Aortic smooth muscle cell (primary cell): Measurements from ENCODE around the gene ELAPOR1. TPM values are rescaled to one million over a fixed set of nuclear protein-coding genes. Genes with fewer than 3 reads are reported as not detected.

ENCODE experiments used
- total RNA-seq: library from RNA; depleted of rRNA; stranded (reverse); fragments of >200 nt; gene quantifications from 2 replicates; pipeline ENCODE4 v1.2.3, GENCODE V29; 2014

The ELAPOR1 gene, protein sequence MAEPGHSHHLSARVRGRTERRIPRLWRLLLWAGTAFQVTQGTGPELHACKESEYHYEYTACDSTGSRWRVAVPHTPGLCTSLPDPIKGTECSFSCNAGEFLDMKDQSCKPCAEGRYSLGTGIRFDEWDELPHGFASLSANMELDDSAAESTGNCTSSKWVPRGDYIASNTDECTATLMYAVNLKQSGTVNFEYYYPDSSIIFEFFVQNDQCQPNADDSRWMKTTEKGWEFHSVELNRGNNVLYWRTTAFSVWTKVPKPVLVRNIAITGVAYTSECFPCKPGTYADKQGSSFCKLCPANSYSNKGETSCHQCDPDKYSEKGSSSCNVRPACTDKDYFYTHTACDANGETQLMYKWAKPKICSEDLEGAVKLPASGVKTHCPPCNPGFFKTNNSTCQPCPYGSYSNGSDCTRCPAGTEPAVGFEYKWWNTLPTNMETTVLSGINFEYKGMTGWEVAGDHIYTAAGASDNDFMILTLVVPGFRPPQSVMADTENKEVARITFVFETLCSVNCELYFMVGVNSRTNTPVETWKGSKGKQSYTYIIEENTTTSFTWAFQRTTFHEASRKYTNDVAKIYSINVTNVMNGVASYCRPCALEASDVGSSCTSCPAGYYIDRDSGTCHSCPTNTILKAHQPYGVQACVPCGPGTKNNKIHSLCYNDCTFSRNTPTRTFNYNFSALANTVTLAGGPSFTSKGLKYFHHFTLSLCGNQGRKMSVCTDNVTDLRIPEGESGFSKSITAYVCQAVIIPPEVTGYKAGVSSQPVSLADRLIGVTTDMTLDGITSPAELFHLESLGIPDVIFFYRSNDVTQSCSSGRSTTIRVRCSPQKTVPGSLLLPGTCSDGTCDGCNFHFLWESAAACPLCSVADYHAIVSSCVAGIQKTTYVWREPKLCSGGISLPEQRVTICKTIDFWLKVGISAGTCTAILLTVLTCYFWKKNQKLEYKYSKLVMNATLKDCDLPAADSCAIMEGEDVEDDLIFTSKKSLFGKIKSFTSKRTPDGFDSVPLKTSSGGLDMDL
- under 0.01 and 0.25 TPM in 2 replicates for total RNA-seq

DNA sequence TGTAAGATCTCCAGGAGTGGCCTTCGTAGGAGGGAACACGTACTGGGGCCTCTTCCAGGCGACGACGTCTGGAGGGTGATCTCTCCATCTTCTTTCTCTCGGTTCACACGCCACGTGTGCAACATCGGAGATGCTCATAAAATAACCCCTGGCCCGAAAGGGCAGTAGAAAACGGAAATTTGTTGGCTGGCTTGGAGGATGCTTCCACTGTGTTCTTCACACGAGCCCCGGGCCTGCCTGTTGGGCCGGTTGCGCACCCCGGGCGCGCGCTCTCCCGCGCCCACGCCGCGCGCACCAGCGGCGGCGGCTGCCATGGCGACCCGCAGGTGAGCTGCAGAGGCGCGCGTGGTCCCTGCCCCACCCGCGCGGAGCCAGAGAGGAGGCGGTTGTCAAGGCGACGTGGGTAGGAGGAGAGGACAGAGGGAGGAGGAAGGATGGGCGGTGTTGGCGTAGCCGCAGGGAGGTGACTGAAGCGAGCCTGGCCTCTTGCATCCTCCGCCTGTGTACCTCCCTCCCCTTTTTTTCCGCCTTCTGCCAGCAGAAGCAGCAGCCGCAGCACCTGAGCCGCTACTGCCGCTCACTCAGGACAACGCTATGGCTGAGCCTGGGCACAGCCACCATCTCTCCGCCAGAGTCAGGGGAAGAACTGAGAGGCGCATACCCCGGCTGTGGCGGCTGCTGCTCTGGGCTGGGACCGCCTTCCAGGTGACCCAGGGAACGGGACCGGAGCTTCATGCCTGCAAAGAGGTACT is at the start of gene ELAPOR1:
Gene ELAPOR1, plus strand, starts transcription at position 526 of the 752 bp plus-strand sequence. Its CDS starts 69 bp downstream, at position 595.

DNA sequence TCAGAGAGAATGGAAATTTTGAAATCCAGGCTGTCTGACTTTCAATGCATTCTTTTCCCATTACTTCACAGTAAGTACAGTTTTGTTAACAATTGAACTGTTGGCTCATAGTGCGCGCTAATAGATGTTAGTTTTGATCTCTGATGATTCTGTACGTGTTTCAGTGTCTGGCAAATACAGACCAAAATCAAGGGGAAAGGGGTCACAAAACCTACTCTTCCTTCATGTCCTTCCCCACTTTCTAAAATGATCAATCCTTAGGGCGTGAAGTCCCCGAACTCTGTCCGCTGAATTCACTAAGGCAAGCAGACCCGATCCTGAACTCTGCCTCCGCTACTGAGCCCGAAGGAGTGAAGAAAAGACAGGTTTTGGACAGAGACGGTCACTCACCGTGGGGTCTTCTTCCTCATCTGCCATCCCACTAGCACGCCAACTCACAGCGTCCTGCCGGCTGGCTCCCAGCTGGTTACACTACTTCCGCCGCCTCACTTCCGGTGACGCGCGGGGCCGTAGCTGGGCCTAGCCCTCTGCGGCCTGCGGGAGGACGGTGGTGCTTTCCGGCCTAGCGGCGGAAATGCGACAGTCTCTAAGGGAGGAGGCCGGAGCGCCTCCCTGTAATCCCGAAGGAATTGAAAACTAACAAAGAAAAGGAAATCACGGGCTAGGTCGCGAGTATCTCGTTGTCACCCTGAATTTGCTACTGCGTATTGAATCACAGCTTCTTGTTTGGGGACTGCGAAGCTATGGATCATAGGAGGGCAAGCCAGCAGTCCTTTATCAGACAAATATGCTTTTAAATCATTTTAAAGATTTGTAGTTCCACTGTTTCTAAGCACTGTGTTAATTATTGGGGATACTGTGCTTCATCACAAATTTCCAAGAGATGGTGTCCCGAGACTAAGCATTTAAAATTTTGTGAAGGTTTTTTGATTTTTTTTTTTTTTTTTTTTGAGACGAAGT is 38.1 kb upstream of the ELAPOR1 start, which contains the start of gene TAF13:
Gene TAF13, minus strand, starts transcription at position 473 of the 960 bp plus-strand sequence. Its CDS starts 56 bp downstream, at position 417.

DNA sequence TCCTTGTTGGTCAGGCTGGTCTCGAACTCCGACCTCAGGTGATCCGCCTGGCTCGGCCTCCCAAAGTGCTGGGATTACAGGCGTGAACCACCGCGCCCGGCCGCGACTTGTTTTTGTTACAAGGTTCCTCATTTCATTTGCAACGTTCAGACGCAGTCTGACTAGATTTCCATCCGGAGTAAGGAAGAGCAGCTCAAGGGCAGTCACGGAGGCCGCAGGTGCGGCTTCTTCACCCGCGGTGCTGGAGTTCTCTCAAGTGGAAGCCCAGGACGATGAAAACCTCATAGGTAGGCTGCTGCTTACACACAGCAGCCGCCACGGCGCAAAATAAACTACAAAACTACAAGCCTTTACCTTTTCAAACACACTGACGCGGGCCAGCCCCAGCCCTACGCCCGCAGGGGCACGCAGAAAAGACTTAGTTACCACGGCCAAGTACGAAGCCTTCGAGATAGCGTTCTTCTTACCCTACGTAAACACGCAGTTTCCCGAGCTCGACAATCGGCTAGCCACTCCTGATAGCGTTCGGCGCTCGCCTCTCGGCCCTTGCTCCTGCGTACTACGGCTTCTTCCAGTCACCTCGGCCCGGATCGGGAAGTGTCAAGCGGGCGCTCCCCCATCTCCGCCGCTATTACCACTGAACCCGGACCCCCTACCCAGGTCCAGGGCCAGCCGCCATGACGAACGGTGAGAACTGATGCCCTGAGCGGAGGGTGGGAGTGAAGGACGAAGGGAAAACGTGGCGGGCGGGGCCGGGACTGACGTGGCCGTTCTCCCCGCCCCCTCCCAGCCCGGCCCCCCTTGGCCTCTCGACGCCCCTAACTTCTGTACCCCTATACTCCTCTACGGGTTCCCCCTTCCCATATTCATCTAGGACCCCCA is 23.5 kb upstream of the ELAPOR1 start, which contains the start of gene TMEM167B:
Gene TMEM167B, plus strand, starts transcription at position 569 of the 882 bp plus-strand sequence. Its CDS starts 109 bp downstream, at position 678.

Other genes with a start within 250 kb of the ELAPOR1 start
- gene GPSM2, start 237.1 kb upstream of the ELAPOR1 start, total RNA-seq, result 25.4 and 32.4 TPM in 2 replicates
- gene CLCC1, start 150.6 kb upstream of the ELAPOR1 start, total RNA-seq, result 38.1 and 44.8 TPM in 2 replicates
- 20.7 and 21.9 TPM in 2 replicates for gene WDR47, start 72.0 kb upstream of the ELAPOR1 start, total RNA-seq
- 107 and 114 TPM in 2 replicates for gene TAF13, start 38.1 kb upstream of the ELAPOR1 start, total RNA-seq
- 36.2 and 37.2 TPM in 2 replicates for gene TMEM167B, start 23.4 kb upstream of the ELAPOR1 start, total RNA-seq
- gene SARS1, start 99.8 kb downstream of the ELAPOR1 start, total RNA-seq, result 186 and 190 TPM in 2 replicates
- 1.1 and 1.5 TPM in 2 replicates for gene CELSR2, start 135.4 kb downstream of the ELAPOR1 start, total RNA-seq
- gene PSRC1, start 169.0 kb downstream of the ELAPOR1 start, total RNA-seq, result 5.2 and 8.6 TPM in 2 replicates
- not detected in 2 replicates for gene MYBPHL, start 192.9 kb downstream of the ELAPOR1 start, total RNA-seq